Measurements from ENCODE around the gene SHF.

- TF ChIP-seq EZH2 (IDR thresholded peaks at IDR 0.05; ENCODE audit: low read length, missing control alignments) (no peak), CTCF (conservative IDR thresholded peaks at IDR 0.05 in 1 of 2, IDR thresholded peaks at IDR 0.05 in 1 of 2; ENCODE audit: low read depth in 1 of 2, low read length in 2 of 2) (no peak)
Observed at GRCh38 chr15:45149060-45149459, 38.7 kb downstream of the SHF start.
